Measurements from ENCODE around the gene IFNL3.

GRCh38 chr19:39257227-39257626, 12.4 kb upstream of the IFNL3 start:
- no peak for TF ChIP-seq CTCF (IDR thresholded peaks at IDR 0.05)
- TF ChIP-seq POLR2A (IDR thresholded peaks at IDR 0.05) = no peak

Measured in lower leg skin (tissue), 3 donors.